HEK293T (cell line): ENCODE measurements around the gene KIRREL3.

ENCODE experiments used
- ARNT ChIP-seq: fragments of 450-650 bp; IDR thresholded peaks from 2 replicates; pipeline ENCODE4 v1.6.1; 2017; ENCODE audit warnings: mild to moderate bottlenecking
- BHLHE40 ChIP-seq: fragments of 450-650 bp; IDR thresholded peaks from 2 replicates; pipeline ENCODE4 v1.6.1; 2016; ENCODE audit warnings: mild to moderate bottlenecking, moderate library complexity, borderline replicate concordance
- FOXA1 ChIP-seq: fragments of 450-650 bp; IDR thresholded peaks from 2 replicates; pipeline ENCODE4 v1.6.1; 2016; ENCODE audit warnings: mild to moderate bottlenecking
- NFRKB ChIP-seq: fragments of 450-650 bp; IDR thresholded peaks from 2 replicates; pipeline ENCODE4 v1.6.1; 2016; ENCODE audit warnings: mild to moderate bottlenecking, moderate library complexity
- PKNOX1 ChIP-seq: fragments of 450-650 bp; IDR thresholded peaks from 2 replicates; pipeline ENCODE4 v1.6.1; 2016
- SP1 ChIP-seq: fragments of 450-650 bp; IDR thresholded peaks from 2 replicates; pipeline ENCODE4 v1.6.1; 2017
- SUZ12 ChIP-seq: fragments of 450-650 bp; IDR thresholded peaks from 2 replicates; pipeline ENCODE4 v1.6.1; 2016; ENCODE audit warnings: mild to moderate bottlenecking

GRCh38 chr11:126438272-126438671 is 562.3 kb downstream of the KIRREL3 start:
- TF ChIP-seq SP1 = no peak
- TF ChIP-seq PKNOX1 = no peak
- TF ChIP-seq NFRKB = no peak
- no peak for TF ChIP-seq ARNT
- TF ChIP-seq BHLHE40 = no peak
- no peak for TF ChIP-seq FOXA1
- no peak for TF ChIP-seq SUZ12
